Measurements from ENCODE around the gene PDCL2. TPM values are rescaled to one million over a fixed set of nuclear protein-coding genes. Genes with fewer than 3 reads are reported as not detected.

PDCL2 gene, protein sequence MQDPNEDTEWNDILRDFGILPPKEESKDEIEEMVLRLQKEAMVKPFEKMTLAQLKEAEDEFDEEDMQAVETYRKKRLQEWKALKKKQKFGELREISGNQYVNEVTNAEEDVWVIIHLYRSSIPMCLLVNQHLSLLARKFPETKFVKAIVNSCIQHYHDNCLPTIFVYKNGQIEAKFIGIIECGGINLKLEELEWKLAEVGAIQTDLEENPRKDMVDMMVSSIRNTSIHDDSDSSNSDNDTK
- total RNA-seq (2021; fragmentation: NEBNext Ultra II Directional; extraction: Animal tissue kit (Norgen Biotek cat#: 25700)) (not detected in 2 replicates), polyA plus RNA-seq (2011; rRNA removed) (not detected in 2 replicates), polyA minus RNA-seq (2011; rRNA and poly(A)+ RNA removed) (not detected in 2 replicates)
- not detected for polyA plus RNA-seq (2011; cell fraction: cytosol; rRNA removed)
- polyA plus RNA-seq (2011; cell fraction: nucleus; rRNA removed) = not detected
- not detected in 4 replicates for polyA plus RNA-seq (2012, experiment 1 of 2)
- not detected for polyA plus RNA-seq (2012, experiment 2 of 2)
- polyA plus RNA-seq (2013, experiment 1 of 2) = 0.06 TPM
- polyA plus RNA-seq (2013, experiment 2 of 2) = 0.06 TPM
- not detected for polyA minus RNA-seq (2011; cell fraction: cytosol; rRNA and poly(A)+ RNA removed)
- polyA minus RNA-seq (2011; cell fraction: nucleus; rRNA and poly(A)+ RNA removed) = not detected
- long read RNA-seq, experiment 1 = 0 reads
- long read RNA-seq, experiment 2 = 0 reads

GRCh38 chr4:55592014-55592413, at the start of gene PDCL2:
Gene PDCL2 (minus strand): TSS chr4:55592245. CDS start chr4:55592109, 136 bp downstream.
- Histone ChIP-seq H3K56ac (replicated peaks; ENCODE audit: insufficient read length, low read depth, low read length) (no peak within 1 kb of the TSS), H3K4me3 (ENCODE audit: extremely low read depth in 1 of 4, insufficient read depth in 2 of 4, low read depth in 3 of 4, low read length in 4 of 4) (no peak within 1 kb of the TSS), H3K23me2 (ENCODE audit: low read depth, low read length) (no peaks in the 10 kb centered on the region), H2BK20ac (ENCODE audit: low read length) (no peak within 1 kb of the TSS), H3K27ac (ENCODE audit: low read depth, low read length) (no peak within 1 kb of the TSS), H4K5ac (ENCODE audit: insufficient read length, low read depth, low read length) (no peak within 1 kb of the TSS), H3K9ac (replicated peaks in 1 of 4; ENCODE audit: extremely low read depth in 1 of 4, low read depth in 3 of 4, low read length in 3 of 4) (no peak within 1 kb of the TSS), H3K9me3 (ENCODE audit: insufficient read depth in 2 of 2, low read depth in 1 of 2, low read length in 1 of 2) (no peaks in the 10 kb centered on the region), H4K91ac (replicated peaks; ENCODE audit: insufficient read length, low read length) (no peak within 1 kb of the TSS), H3K4ac (replicated peaks; ENCODE audit: insufficient read length, low read depth, low read length) (no peak within 1 kb of the TSS), H2BK120ac (replicated peaks; ENCODE audit: low read depth, low read length) (no peak within 1 kb of the TSS), H2BK15ac (ENCODE audit: low read length) (no peak within 1 kb of the TSS), H3K79me1 (ENCODE audit: low read depth, low read length) (no peaks in the 10 kb centered on the region), H3K18ac (ENCODE audit: extremely low read depth, low read length) (no peak within 1 kb of the TSS), H3K4me2 (ENCODE audit: insufficient read depth in 1 of 2, low read depth in 2 of 2, low read length in 2 of 2) (no peak within 1 kb of the TSS), H3K4me1 (replicated peaks in 1 of 4; ENCODE audit: control insufficient read depth in 3 of 4, insufficient read depth in 4 of 4, low read length in 3 of 4) (no peaks in the 10 kb centered on the region), H4K8ac (ENCODE audit: extremely low read depth, insufficient read depth, low read length) (no peak within 1 kb of the TSS), H3K79me2 (ENCODE audit: control insufficient read depth in 1 of 2, insufficient read depth in 2 of 2, low read length in 2 of 2) (no peaks in the 10 kb centered on the region), H4K20me1 (replicated peaks in 1 of 2; ENCODE audit: control insufficient read depth in 1 of 2, insufficient read depth in 2 of 2, low read length in 2 of 2) (no peaks in the 10 kb centered on the region), H3K23ac (ENCODE audit: insufficient read length) (no peak within 1 kb of the TSS), H2AFZ (ENCODE audit: low read length) (no peak within 1 kb of the TSS), H3K14ac (ENCODE audit: insufficient read length) (no peak within 1 kb of the TSS), H2BK5ac (ENCODE audit: low read depth, low read length) (no peak within 1 kb of the TSS), H3K36me3 (ENCODE audit: control insufficient read depth in 2 of 4, insufficient read depth in 4 of 4, low read length in 3 of 4) (no peaks in the 10 kb centered on the region), H2AK5ac (ENCODE audit: low read depth, low read length) (no peak within 1 kb of the TSS), H2BK12ac (ENCODE audit: low read depth, low read length) (no peak within 1 kb of the TSS), H3K27me3 (replicated peaks in 1 of 4; ENCODE audit: control insufficient read depth in 3 of 4, extremely low read depth in 1 of 4, insufficient read depth in 3 of 4, low read length in 3 of 4) (no peaks in the 10 kb centered on the region)
- TF ChIP-seq, protein P1, sequence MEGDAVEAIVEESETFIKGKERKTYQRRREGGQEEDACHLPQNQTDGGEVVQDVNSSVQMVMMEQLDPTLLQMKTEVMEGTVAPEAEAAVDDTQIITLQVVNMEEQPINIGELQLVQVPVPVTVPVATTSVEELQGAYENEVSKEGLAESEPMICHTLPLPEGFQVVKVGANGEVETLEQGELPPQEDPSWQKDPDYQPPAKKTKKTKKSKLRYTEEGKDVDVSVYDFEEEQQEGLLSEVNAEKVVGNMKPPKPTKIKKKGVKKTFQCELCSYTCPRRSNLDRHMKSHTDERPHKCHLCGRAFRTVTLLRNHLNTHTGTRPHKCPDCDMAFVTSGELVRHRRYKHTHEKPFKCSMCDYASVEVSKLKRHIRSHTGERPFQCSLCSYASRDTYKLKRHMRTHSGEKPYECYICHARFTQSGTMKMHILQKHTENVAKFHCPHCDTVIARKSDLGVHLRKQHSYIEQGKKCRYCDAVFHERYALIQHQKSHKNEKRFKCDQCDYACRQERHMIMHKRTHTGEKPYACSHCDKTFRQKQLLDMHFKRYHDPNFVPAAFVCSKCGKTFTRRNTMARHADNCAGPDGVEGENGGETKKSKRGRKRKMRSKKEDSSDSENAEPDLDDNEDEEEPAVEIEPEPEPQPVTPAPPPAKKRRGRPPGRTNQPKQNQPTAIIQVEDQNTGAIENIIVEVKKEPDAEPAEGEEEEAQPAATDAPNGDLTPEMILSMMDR (IDR thresholded peaks at IDR 0.05; ENCODE audit: control extremely low read depth in 1 of 3, insufficient read depth in 1 of 3, low read depth in 1 of 3, low read length in 3 of 3) = peak in 2 of 3 experiments; percentile 24 to 25; a peak in 3 of 4 replicates
- peak; percentile 31 to 49; a peak in 3 of 4 replicates for TF ChIP-seq RAD21 (IDR thresholded peaks at IDR 0.05 in 1 of 2, conservative IDR thresholded peaks at IDR 0.05 in 1 of 2; ENCODE audit: low read depth in 2 of 2, low read length in 2 of 2)
- no peak for TF ChIP-seq PHF8 (conservative IDR thresholded peaks at IDR 0.05; ENCODE audit: low read depth, low read length)
- FAIRE-seq (no peak), DNase-seq (ENCODE audit: low read depth in 1 of 2, low spot score in 2 of 2) (peak; percentile 25 to 56)
- ChIA-PET CTCF (ENCODE audit: partially characterized antibody) (interaction anchor here (1.0 to 1.1 kb wide), 2 partner anchors 16 to 18 kb away, joined by 3 read pairs; no protein-coding TSS in a partner anchor), POLR2A (ENCODE audit: partially characterized antibody) (interaction anchor here (1.3 kb wide), 1 partner anchor 12 kb away, joined by 3 read pairs; no protein-coding TSS in a partner anchor)
- WGBS, 2 experiments (ENCODE audit: extremely low coverage in 1 of 2, insufficient coverage in 1 of 2, insufficient read length in 1 of 2, insufficient replicate concordance in 2 of 2, low coverage in 1 of 2, low lambda C conversion rate in 2 of 2, missing lambda C conversion rate in 1 of 2) = 92% methylated on average over 21 of the region's 24 CpGs; no CpG with 5 or more reads in 1 of the 2 experiments

Data from H1 (cell line).